Activated effector memory CD4-positive, alpha-beta T cell treated with anti-CD3 and anti-CD28 coated beads, Interleukin-2, amount 50 U/mL, for 16 hours (primary cell): ENCODE measurements around the gene GOLGA6L9.
A peak's percentile ranks its signal among the peaks of the same experiment; 100 is the strongest.
"Not testable (repeated sequence)": the region's sequence is repeated elsewhere in the genome, so short reads cannot be mapped to it uniquely, and the experiment has no call there.

Experiments
- DNase-seq: peaks from one replicate; pipeline ENCODE4 v3.0.0-alpha.2; 2020

Gene GOLGA6L9, protein sequence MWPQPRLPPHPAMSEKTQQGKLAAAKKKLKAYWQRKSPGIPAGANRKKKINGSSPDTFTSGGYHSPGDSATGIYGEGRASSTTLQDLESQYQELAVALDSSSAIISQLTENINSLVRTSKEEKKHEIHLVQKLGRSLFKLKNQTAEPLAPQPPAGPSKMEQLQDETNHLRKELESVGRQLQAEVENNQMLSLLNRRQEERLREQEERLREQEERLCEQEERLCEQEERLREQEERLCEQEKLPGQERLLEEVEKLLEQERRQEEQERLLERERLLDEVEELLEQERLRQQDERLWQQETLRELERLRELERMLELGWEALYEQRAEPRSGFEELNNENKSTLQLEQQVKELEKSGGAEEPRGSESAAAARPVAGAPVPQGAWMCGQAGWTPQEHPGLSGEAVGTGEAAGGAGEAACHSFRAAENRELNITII

GRCh38 chr15:82429693-82430092 is at the start of gene GOLGA6L9:
Gene GOLGA6L9 (plus strand): TSS chr15:82429816. CDS start chr15:82430080, 264 bp downstream.
- DNase-seq: not testable (repeated sequence)

DNA sequence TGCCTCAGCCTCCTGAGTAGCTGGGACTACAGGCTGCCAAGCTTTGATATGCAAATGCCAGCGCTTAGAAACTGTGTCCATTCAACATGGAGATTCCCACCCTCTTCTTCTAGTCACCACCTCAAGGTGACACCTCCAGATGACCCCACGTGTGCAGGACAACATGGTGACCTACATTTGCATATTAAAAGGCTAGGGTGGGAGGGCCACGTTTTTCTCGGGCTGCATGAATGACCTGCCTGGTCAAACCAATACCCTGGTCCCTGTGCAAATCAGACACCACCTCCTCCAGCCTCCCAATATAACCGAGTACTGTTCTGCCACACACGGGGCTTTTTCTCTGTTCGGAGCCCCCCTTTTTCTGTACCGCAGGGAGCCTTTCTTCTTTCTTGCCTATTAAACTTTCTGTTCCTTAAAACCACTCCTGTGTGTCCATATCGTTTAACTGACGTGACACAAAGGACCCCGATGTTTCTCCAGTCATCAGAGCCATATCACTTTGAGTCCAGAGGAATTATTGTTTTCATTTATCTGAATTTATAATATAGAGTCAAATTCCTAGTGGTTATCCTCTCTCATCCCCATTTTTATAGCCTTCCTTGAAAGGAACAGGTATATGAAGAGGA is 48.2 kb upstream of the GOLGA6L9 start:
- DNase-seq: not testable (repeated sequence)

DNA sequence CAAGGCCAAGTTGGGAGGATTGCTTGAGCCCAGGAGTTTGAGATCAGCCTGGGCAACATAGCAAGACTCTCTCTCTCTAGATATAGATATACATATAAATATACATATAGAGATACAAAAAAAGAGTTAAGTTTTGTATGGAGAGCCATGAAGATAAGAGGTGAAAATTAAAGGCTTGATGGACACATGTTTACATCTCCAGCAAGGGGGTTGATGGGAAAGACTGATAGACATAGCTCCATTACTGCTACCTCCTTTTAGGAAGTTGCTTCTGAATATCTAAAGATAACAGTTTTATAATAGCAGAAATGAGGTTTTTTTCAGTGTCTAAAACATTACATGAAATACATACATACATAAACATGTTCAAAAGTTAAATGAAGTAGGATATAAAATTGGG is 42.4 kb upstream of the GOLGA6L9 start:
- DNase-seq: not testable (repeated sequence)

DNA sequence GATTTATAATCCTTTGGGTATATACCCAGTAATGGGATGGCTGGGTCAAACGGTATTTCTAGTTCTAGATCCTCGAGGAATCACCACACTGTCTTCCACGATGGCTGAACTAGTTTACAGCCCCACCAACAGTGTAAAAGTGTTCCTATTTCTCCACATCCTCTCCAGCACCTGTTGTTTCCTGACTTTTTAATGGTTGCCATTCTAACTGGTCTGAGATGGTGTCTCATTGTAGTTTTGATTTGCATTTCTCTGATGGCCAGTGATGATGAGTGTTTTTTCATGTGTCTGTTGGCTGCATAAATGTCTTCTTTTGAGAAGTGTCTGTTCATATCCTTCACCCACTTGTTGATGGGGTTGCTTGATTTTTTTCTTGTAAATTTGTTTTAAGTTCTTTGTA is 39.5 kb upstream of the GOLGA6L9 start:
- DNase-seq: not testable (repeated sequence)

GRCh38 chr15:82392077-82392476 is 37.5 kb upstream of the GOLGA6L9 start:
- not testable (repeated sequence) for DNase-seq

- DNase-seq: no peak
These were observed 35.9 kb upstream of the GOLGA6L9 start for GRCh38 chr15:82393671-82394070.

DNA sequence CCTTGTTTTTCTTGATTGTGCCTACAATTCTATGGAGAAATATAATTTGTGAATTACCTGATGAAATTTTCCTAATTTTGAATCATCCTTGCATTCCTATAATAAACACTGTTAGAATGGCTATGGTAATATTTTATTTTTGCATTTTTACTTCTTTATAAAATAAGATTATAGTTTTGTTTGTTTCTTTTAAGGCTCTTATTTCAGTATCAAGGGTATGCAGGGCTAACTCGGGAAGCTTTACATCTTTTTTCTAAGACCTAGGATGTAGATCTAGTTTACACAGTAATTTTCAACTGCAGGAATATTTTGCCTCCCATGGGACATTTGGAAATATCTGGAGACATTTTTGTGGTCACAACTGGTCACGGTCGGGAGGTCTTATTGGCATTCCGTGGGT is 33.8 kb upstream of the GOLGA6L9 start:
- DNase-seq: not testable (repeated sequence)

DNA sequence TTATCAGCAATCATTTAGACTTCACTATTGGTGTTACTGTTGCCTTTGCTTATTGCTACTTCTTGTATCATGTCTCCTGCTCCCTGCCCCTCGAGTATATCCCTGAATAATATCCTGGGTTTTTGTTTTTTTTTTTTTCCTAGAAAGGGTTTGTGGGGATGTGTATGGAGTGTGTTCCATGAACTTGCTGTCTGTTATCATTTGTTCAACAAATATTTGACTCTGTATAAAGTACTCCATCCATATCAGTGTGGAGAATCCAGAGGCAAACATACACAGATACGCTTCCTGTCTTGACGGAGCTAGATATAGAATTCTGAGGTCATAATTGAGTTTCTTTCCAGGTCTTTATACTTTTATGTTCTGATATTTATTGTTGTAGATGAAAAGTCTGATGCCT is 31.8 kb upstream of the GOLGA6L9 start:
- DNase-seq: no peak

- no peak for DNase-seq
These were observed 30.8 kb upstream of the GOLGA6L9 start for GRCh38 chr15:82398785-82399184.

- not testable (repeated sequence) for DNase-seq
These were observed 30.1 kb upstream of the GOLGA6L9 start for GRCh38 chr15:82399366-82400103.

DNA sequence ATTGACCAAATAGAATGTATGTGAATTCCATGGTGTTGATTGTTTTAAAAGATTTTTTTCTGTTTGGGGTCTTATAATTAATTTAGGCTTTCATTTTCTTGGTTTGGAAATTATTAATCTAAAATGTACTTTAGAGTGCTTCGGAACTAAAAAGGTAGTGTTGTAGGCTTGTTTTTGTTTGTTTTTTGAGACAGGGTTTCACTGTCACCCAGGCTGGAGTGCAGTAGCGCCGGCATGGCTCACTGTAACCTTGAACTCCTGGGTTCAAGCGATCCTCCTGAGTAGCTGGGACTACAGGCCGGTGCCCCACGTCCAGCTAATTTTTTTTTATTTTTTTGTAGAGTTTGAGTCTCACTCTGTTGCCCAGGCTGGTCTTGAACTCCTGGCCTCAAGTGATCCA is 27.7 kb upstream of the GOLGA6L9 start:
- DNase-seq: not testable (repeated sequence)

- DNase-seq: not testable (repeated sequence)
These were observed 27.3 kb upstream of the GOLGA6L9 start for GRCh38 chr15:82402341-82402740.

GRCh38 chr15:82406211-82406610 is 23.4 kb upstream of the GOLGA6L9 start:
- DNase-seq: not testable (repeated sequence)

GRCh38 chr15:82410306-82410705 is 19.3 kb upstream of the GOLGA6L9 start:
- not testable (repeated sequence) for DNase-seq

DNA sequence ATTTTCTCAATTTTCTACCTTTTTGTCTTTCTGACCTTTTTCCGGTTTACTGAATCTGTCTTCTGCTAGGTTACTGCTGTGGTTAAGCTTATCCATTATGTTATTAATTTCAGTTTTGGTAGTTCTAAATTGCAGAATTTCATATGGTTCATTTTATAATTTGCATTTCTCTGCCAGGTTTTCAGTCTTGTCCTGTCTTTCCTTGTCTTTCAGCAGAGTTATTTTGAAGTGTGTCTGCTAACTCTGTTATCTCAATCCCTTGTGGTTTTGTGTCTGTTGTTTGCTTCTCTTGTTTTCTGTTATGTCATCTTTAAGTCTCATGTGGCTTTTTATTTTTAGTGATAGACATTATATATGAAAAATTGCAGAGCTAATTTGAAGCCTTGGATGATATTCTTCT is 18.0 kb upstream of the GOLGA6L9 start:
- DNase-seq: not testable (repeated sequence)

GRCh38 chr15:82414525-82415191 is 15.0 kb upstream of the GOLGA6L9 start:
- not testable (repeated sequence) for DNase-seq

DNA sequence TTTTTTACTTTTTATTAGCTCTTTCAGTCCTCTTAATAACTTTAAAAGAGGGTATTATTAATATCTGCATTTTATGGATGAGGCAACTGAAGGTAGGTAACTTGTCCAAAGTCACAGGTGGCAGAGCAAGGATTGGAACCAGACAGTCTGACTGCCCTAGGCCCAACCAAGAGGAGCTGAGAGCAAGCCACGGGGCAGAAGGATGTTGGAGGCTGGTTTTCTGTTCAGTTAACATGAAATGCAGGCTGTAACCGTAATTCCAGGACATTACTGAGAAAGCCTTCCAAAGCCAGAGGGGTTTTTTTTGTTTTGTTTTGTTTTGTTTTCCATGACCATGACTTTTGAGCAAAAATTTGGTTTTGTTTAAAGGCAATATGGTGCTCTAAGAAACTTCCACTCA is 9.1 kb upstream of the GOLGA6L9 start:
- not testable (repeated sequence) for DNase-seq

- not testable (repeated sequence) for DNase-seq
These were observed 8.7 kb upstream of the GOLGA6L9 start for GRCh38 chr15:82420966-82421365.

- DNase-seq: not testable (repeated sequence)
These were observed 2.5 kb upstream of the GOLGA6L9 start for GRCh38 chr15:82427117-82427516.

DNA sequence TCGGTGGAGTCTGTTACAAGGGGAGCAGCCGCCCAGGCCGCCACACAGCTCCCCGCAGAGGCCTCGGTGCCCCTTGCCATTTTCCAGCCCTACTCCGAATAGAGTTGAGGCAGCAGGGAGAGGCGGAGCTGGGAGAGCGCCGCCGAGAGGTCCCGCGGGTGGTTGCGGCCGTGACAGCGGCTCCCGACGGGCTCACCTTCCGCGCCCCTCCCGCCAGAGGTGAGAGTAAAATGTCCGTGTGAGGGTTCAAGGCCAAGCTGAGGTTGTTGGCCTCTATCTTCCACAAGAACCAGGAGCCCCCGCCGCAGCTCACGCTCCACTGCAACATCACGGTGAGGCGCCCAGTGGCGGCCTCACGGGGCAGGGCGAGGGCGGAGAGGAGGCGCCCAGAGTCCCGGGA is 15.8 kb downstream of the GOLGA6L9 start:
- DNase-seq: peak; percentile 72

- not testable (repeated sequence) for DNase-seq
These were observed 27.7 kb downstream of the GOLGA6L9 start for GRCh38 chr15:82457336-82457735.

DNA sequence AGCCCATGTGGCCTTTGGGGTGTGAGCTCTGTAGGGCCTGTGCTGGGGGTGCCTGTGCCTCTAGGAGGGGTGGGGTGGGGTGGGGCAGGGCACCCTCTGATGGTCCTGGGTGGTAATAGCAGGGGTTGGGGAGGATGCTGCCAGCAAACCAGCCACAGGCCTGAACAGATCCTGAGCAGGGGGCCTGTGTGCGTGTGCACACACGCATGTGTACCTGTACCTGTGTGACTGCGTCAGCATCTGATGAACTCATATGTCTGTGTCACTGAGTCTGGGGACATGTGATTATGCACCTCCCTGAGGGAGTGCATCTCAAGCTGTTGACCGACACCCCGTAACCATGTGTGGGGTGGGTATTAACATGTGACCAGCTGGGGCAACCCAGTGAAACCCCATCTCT is 36.0 kb downstream of the GOLGA6L9 start:
- DNase-seq: not testable (repeated sequence)

DNA sequence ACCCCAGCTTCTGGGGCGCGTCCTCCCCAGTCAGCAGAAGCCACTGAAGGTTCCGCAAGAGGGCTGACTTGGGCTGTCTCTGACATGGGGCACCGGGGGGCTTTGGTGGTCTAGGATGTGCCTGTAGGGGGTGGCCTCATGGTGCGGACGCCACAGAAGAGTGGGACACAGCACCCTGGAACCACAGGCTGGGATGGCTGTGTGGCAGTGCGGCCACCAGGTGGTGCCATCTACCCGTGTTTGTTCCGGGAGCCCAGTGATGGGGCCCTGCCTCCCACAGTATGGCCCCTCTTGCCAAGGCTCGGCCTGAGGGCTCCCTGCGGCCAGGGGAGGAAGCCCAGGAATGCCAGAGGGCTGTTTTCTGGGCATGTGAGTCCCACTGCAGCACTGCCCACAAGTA is 38.6 kb downstream of the GOLGA6L9 start:
- DNase-seq: peak; percentile 63
